Muscle layer of colon (tissue), 2 donors: ENCODE data around the gene CCDC195.

Experiments used
- H3K27ac ChIP-seq: one replicate; pipeline ENCODE4 v1.7.0; 2013; ENCODE audit warnings: low read depth, mild to moderate bottlenecking, low read length, moderate library complexity
- H3K27me3 ChIP-seq, 2 donors: one replicate each; pipeline ENCODE4 v1.7.0; 2013; ENCODE audit warnings: low read length in 2 of 2, mild to moderate bottlenecking in 2 of 2; ENCODE audit not compliant: insufficient read depth in 2 of 2, control insufficient read depth in 1 of 2
- H3K36me3 ChIP-seq: one replicate; pipeline ENCODE4 v1.7.0; 2013; ENCODE audit warnings: mild to moderate bottlenecking, low read length; ENCODE audit not compliant: insufficient read depth
- H3K4me1 ChIP-seq: one replicate; pipeline ENCODE4 v1.7.0; 2013; ENCODE audit warnings: mild to moderate bottlenecking, low read length; ENCODE audit not compliant: insufficient read depth
- H3K4me3 ChIP-seq, 2 donors: one replicate each; pipeline ENCODE4 v1.7.0; 2013; ENCODE audit warnings: low read length in 2 of 2, low read depth in 1 of 2, mild to moderate bottlenecking in 1 of 2, moderate library complexity in 1 of 2
- H3K9ac ChIP-seq: one replicate; pipeline ENCODE4 v1.7.0; 2013; ENCODE audit warnings: low read length
- H3K9me3 ChIP-seq: one replicate; pipeline ENCODE4 v1.7.0; 2013; ENCODE audit warnings: mild to moderate bottlenecking, low read length
- donor health status: abdominal sarcoma.
- donor health status: Adenocarcinoma of cecum.

Gene CCDC195, protein sequence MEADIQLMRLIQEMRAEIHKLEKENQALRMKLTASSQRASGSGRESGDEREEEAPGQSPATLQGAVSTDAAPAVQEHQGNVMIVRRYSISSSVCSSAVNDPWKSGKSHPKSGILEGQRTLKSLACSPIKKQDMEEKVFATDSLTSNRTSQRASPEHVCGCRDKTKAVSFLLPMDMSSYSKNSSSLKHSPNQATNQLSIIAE

DNA sequence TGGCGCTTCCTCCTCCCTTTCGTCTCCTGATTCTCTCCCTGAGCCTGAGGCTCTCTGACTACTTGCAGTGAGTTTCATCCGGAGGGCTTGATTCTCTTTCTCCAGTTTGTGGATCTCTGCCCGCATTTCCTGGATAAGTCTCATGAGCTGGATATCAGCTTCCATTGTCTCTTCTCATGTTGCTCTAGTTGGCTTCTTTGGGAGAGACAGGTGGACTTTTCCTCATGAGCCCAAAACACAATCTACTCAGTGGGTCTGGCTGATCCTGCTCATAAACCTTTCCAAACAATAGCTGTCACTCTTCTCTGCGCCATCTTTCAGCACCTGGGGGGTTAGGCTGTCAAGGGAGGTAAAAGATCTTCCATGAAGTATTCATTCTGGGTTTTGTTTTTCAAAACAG lies at the start of gene CCDC195:
Gene CCDC195 (minus strand): TSS at position 165 of the 400 bp plus-strand sequence. CDS start 0 bp downstream, at position 165.
- Histone ChIP-seq H3K27me3 (no peaks in the 10 kb centered on the region), H3K4me1 (no peaks in the 10 kb centered on the region), H3K36me3 (no peaks in the 10 kb centered on the region), H3K27ac (no peak within 1 kb of the TSS), H3K9ac (no peak within 1 kb of the TSS), H3K9me3 (no peaks in the 10 kb centered on the region), H3K4me3 (no peak within 1 kb of the TSS)

DNA sequence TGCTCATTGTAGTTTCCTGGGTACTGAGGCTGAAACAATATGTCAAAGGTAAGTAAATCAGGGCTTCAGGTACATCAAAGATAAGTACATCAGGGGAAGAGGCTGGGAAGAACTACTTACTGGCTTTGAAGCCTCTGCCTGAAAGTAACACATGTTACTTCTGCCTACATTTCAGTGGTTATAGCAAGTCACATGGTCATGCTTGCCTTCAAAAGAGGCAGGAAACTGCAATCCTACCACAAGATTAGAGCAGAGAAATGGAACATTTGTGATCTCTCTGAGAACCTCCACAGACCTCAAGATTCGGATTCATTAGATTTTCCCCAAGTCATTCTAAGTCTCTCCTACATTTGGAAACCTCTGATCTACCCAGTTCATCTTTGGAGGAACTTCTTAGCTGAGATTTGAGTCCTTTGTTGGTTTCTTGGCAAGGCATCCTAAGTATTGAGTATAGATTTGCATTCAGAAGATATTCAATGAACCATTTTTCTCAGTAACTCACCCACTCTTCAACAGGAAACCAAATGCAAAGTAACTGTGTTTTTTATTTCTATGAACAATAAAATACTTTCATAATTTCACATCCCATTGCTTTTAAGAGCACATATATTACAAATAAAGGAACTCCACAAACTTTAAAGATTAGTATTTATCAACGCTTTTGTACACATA lies 48.5 kb upstream of the CCDC195 start:
- H3K27ac ChIP-seq = no peak overlapping the region

DNA sequence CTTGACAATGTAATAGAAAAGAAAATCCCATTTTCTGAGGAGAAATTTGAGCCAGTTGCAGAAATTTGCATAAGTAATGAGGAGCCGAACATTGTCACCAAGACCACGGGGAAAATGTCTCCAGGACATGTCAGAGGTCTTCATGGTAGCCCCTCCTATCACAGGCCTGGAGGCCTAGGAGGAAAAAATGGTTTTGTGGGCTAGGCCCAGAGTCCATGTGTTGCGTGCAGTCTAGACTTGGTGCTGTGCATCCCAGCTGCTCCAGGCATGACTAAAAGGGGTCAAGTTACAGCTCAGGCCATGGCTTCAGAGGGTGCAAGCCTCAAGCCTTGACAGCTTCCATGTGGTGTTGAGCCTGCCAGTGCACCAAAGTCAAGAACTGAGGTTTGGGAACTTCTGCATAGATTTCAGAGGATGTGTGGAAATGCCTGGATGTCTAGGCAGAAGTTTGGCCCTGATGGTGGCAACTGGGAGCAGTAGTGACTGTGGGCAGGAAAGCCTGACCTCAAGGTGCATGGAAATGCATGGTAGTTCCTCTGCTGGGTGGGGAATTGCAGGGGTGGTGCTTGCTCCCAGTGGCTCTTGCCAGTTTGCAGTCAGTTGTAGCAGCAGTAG lies 41.9 kb upstream of the CCDC195 start:
- no peaks in the 10 kb centered on the region for H3K27me3 ChIP-seq
- no peak overlapping the region for H3K27ac ChIP-seq
- H3K36me3 ChIP-seq = no peaks in the 10 kb centered on the region
- no peak overlapping the region for H3K4me3 ChIP-seq
- H3K9ac ChIP-seq = no peak overlapping the region
- H3K9me3 ChIP-seq = no peaks in the 10 kb centered on the region
- H3K4me1 ChIP-seq = no peaks in the 10 kb centered on the region

More for the DNA sequence above, 48.5 kb upstream of the CCDC195 start:
- Histone ChIP-seq H3K4me1 (no peaks in the 10 kb centered on the region), H3K9me3 (no peaks in the 10 kb centered on the region), H3K36me3 (no peaks in the 10 kb centered on the region), H3K9ac (no peak overlapping the region), H3K27me3 (no peaks in the 10 kb centered on the region), H3K4me3 (no peak overlapping the region)

DNA sequence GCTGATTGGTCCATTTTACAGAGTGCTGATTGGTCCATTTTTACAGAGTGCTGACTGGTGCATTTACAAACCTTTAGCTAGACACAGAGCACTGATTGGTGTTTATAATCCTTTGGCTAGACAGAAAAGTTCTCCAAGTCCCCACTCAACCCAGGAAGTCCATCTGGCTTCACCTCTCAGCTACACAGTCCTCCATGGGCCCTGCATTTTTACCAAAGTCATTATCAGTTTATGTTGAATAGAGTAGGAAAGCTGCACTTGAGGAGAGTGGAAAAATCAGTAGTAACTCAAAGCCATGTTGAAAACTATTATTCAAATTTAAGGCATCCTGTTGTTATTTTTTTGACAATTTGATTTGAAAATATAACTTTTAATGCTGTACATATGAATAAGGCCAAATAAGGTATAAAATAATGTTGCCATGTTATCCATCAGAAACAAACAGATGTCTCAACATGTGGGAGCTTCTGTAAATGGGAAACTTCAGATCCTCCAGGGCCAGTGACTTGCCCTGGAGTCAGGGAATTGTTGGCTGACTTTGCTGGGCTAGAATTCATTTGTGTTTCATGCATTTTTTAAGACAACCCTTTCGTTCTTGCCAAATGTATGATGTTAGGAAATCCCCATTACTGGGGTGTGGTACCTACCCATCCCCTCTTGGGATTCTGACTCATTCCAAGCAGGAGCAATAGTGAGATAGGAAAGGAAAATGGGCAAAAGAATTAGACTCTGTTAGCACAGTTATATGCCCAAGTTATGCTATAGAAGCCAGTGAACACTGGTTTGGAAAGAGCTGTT lies 37.8 kb upstream of the CCDC195 start:
- Histone ChIP-seq H3K9ac (no peak overlapping the region), H3K4me1 (no peaks in the 10 kb centered on the region), H3K27ac (no peak overlapping the region), H3K27me3 (no peaks in the 10 kb centered on the region), H3K4me3 (no peak overlapping the region), H3K9me3 (no peaks in the 10 kb centered on the region), H3K36me3 (no peaks in the 10 kb centered on the region)

DNA sequence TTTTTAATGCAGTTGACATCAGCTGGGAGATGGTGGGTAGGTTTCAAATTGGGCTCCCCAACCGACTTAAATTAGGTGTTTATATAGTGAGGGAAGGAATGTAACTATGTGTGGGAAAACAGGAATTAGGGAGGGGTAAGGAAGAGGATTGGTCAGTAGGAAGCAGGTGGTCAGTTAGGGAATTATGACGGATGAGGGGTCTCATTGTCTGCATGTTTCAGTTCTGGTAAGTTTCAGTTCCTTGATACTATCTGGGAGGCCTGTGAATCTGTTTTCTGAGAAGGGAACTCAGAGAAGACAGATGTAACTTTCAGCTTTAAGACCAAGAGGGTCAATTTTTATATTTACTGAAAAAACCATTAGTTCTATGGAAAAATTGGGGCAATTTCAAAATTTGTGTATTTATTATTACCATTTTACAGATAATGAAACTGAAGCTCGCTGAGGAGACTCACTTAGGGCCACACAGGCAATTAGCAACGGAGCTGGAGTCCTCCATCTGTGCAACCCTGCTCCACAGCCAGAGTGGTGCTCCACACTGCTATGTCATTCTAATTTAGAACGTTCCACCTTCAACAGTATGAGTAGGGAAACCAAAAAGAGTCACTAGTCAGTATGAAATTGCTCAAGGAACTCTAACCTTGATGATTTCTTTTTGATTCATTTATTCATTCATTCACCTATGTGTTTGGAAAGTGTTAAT lies 36.0 kb upstream of the CCDC195 start:
- Histone ChIP-seq H3K9ac (no peak overlapping the region), H3K27ac (no peak overlapping the region), H3K4me1 (no peaks in the 10 kb centered on the region), H3K27me3 (no peaks in the 10 kb centered on the region), H3K36me3 (no peaks in the 10 kb centered on the region), H3K4me3 (no peak overlapping the region), H3K9me3 (no peaks in the 10 kb centered on the region)

DNA sequence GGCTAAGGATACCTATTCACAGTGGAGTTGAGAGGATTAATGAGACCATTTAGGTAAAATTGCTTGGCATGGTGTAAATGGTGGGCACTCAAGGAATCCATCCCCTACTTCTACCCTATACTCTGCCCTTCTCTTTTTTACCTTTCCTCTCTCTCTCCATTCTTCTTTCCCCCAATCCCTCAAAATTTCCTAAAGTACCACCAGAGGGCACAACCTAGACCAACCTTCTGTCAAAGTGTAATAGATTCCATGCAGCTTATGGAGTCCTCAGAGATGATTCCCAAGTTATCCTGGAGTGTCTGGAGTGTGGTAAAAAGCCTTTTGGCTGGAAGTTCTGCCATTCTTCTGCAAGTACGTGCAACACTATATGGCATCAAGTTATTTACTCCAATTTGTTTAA lies 33.0 kb upstream of the CCDC195 start:
- Histone ChIP-seq H3K36me3 (no peaks in the 10 kb centered on the region), H3K4me3 (no peak overlapping the region), H3K9ac (no peak overlapping the region), H3K9me3 (no peaks in the 10 kb centered on the region), H3K4me1 (no peaks in the 10 kb centered on the region), H3K27me3 (no peaks in the 10 kb centered on the region), H3K27ac (no peak overlapping the region)

DNA sequence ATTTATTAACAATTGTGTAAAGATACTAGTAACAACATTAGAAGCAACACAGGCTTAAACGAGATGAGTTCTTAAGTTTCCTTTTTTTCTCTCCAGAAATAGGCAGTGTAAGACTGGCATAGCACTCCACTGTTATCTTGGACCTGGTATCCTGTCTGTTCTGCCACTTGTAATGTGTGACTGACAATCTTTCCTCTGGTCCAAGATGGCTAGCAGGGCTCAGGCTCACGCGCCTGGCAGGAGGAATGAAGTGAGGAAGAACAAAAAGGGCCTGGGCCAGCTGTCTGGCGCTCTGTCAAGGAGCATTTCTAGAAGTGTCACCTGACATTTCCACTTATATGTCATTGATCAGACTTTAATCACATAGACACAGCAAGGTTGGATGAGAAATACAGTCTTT lies 31.6 kb upstream of the CCDC195 start:
- Histone ChIP-seq H3K9me3 (no peaks in the 10 kb centered on the region), H3K4me1 (no peaks in the 10 kb centered on the region), H3K27ac (no peak overlapping the region), H3K27me3 (no peaks in the 10 kb centered on the region), H3K4me3 (no peak overlapping the region), H3K36me3 (no peaks in the 10 kb centered on the region), H3K9ac (no peak overlapping the region)

DNA sequence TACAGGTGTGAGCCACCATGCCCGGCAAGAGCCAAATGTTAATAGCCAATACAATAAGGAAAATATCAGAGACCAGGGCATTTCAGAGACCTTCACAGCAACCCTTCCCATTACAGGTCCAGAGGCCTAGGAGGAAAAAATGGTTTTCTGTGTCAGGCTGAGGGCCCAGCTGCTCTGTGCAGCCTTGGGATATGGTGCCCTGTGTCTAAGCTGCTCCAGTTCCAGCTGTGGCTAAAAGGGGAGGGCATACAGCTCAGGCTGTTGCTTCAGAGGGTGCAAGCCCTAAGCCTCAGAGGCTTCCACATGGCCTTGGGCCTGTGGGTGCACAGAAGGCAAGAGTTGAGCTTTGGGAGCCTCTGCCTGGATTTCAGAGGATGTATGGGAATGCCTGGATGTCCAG lies 20.1 kb upstream of the CCDC195 start:
- H3K36me3 ChIP-seq = no peaks in the 10 kb centered on the region
- H3K4me3 ChIP-seq = no peak overlapping the region
- H3K9me3 ChIP-seq = no peaks in the 10 kb centered on the region
- no peaks in the 10 kb centered on the region for H3K27me3 ChIP-seq
- no peak overlapping the region for H3K9ac ChIP-seq
- no peak overlapping the region for H3K27ac ChIP-seq
- H3K4me1 ChIP-seq = no peaks in the 10 kb centered on the region

DNA sequence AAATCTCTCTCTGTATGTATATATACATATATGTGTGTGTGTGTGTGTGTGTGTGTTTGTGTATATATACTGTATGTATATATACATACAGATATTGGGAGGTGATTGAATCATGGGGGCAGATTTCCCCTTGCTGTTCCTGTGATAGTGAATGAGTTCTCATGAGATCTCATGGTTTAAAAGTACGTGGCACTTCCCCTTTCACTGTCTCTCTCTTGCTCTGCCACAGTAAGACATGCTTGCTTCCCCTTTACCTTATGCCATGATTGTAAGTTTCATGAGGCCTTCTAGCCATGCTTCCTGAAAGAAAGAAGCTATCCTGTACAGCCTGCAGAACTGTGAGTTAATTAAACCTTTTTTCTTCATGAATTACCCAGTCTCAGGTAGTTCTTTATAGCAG lies 18.8 kb upstream of the CCDC195 start:
- no peaks in the 10 kb centered on the region for H3K4me1 ChIP-seq
- no peaks in the 10 kb centered on the region for H3K9me3 ChIP-seq
- H3K27me3 ChIP-seq = no peaks in the 10 kb centered on the region
- H3K9ac ChIP-seq = no peak overlapping the region
- H3K27ac ChIP-seq = no peak overlapping the region
- H3K4me3 ChIP-seq = no peak overlapping the region
- H3K36me3 ChIP-seq = no peaks in the 10 kb centered on the region

DNA sequence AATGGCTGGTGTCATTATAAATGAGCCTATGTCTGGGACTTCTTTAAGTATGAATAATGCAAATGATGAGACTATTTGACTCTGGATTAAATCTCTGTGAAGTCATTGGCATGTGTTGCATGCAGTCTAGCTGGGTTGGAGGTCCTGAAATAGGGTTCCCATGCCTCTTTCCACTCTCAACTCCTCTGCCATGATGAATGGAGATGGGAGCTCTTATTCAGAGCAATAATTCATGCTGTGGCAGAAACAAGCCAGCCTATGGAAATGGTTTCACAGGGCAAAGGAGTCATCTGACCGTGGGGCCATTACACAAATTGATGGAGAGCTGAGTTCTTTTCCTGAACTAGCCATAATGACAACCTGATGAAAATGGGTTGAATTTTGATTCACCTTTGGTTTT lies 15.5 kb upstream of the CCDC195 start:
- Histone ChIP-seq H3K4me1 (no peaks in the 10 kb centered on the region), H3K27ac (no peak overlapping the region), H3K9me3 (no peaks in the 10 kb centered on the region), H3K36me3 (no peaks in the 10 kb centered on the region), H3K9ac (no peak overlapping the region), H3K27me3 (no peaks in the 10 kb centered on the region), H3K4me3 (no peak overlapping the region)

DNA sequence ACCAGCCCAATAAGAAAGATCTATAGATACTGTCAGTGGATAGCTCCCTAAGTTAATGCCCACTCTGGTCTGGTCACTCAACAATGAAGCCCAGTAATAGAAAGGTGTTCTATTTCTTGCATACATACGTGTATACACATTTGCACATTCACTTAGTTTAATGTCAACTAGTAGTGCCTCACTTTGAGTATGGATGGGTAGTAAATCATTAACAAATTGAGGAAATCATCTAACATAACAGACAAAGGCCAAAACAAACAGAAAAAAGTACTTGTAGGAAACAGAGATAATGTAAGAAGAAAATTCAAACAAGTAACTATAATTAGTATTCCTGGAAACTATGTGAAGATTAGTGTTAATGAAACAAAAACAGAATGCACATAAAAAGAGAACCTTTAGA lies 13.3 kb upstream of the CCDC195 start:
- Histone ChIP-seq H3K9me3 (no peaks in the 10 kb centered on the region), H3K4me3 (no peak overlapping the region), H3K4me1 (no peaks in the 10 kb centered on the region), H3K36me3 (no peaks in the 10 kb centered on the region), H3K9ac (no peak overlapping the region), H3K27me3 (no peaks in the 10 kb centered on the region), H3K27ac (no peak overlapping the region)
